ENCODE data around the gene CST5.
"Not testable (repeated sequence)": the region's sequence is repeated elsewhere in the genome, so short reads cannot be mapped to it uniquely, and the experiment has no call there.

DNA sequence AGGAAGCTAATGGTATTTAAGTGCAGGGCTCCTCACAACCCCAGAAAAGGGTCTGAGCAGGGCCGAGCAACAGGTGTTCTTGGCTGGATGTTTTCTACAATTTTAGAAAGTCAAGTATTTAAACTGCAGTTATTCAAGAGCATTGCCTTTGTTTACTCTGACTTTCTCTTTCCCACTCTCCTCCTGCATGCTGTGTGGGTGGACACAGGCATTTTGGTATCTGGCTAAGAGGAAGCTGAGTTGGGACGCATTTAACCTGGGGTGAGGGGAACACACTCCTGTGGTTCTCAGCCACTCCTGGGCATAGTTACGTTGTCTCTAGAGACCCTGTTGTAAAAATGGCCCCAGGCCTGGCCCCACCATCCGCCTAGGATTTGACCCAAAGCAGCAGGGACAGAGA is 34.9 kb upstream of the CST5 start:
- TF ChIP-seq, protein P1, sequence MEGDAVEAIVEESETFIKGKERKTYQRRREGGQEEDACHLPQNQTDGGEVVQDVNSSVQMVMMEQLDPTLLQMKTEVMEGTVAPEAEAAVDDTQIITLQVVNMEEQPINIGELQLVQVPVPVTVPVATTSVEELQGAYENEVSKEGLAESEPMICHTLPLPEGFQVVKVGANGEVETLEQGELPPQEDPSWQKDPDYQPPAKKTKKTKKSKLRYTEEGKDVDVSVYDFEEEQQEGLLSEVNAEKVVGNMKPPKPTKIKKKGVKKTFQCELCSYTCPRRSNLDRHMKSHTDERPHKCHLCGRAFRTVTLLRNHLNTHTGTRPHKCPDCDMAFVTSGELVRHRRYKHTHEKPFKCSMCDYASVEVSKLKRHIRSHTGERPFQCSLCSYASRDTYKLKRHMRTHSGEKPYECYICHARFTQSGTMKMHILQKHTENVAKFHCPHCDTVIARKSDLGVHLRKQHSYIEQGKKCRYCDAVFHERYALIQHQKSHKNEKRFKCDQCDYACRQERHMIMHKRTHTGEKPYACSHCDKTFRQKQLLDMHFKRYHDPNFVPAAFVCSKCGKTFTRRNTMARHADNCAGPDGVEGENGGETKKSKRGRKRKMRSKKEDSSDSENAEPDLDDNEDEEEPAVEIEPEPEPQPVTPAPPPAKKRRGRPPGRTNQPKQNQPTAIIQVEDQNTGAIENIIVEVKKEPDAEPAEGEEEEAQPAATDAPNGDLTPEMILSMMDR (optimal IDR thresholded peaks at IDR 0.05 in 1 of 3, IDR thresholded peaks at IDR 0.05 in 1 of 3, conservative IDR thresholded peaks at IDR 0.05 in 1 of 3; ENCODE audit: extremely low read depth in 1 of 3, insufficient read depth in 2 of 3, low read length in 3 of 3), result not testable (repeated sequence)
- TF ChIP-seq EZH2 (IDR thresholded peaks at IDR 0.05; ENCODE audit: low read length), result not testable (repeated sequence)

Measured in keratinocyte (primary cell).